ENCODE results near the gene MACROD2. TPM values are rescaled to one million over a fixed set of nuclear protein-coding genes. Genes with fewer than 3 reads are reported as not detected.

MACROD2 gene
- total RNA-seq, 1 donor from 2014 or later, result 2.4 TPM

DNA sequence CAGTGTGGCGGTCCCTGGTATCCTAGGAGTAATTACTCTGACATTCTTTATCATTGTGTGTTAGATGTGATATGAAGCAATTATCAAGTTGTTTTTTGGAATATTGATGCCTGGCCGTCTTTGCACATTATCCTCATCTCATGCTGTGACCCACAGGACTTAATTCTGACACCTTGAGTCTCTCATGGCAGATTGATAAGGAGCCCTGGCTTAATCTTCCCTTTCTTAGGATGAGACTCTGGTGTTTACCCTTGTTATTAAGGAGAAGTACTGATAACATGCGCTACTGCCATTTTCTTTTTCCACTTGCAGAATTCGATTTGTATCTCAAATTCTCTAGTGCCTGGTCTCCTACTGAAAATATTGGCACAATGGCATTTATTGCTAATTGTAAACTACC lies 1597.8 kb downstream of the MACROD2 start:
- Histone ChIP-seq H3K4me1 (ENCODE audit: insufficient read depth, low read length) (no peaks in the 10 kb centered on the region), H3K9ac (ENCODE audit: low read length) (no peak overlapping the region), H3K9me3 (ENCODE audit: insufficient read depth, low read depth, low read length) (peaks cover 2% of the 10 kb centered on the region), H2AFZ (ENCODE audit: low read depth, low read length) (no peak overlapping the region), H3K27me3 (ENCODE audit: insufficient read depth, low read length) (no peaks in the 10 kb centered on the region), H3K79me2 (ENCODE audit: insufficient read depth, low read length) (no peaks in the 10 kb centered on the region), H3K4me3 (ENCODE audit: insufficient read depth, low read depth, low read length) (no peak overlapping the region), H3K4me2 (ENCODE audit: low read length) (no peak overlapping the region), H4K20me1 (ENCODE audit: insufficient read depth, low read length) (no peaks in the 10 kb centered on the region), H3K36me3 (ENCODE audit: insufficient read depth, low read length) (no peaks in the 10 kb centered on the region), H3K27ac (ENCODE audit: low read depth, low read length) (no peak overlapping the region)
- no peak overlapping the region for H3K4me3 Mint-ChIP-seq (ENCODE audit: unreplicated experiment)
- H3K36me3 Mint-ChIP-seq (ENCODE audit: low read depth, unreplicated experiment), result no peaks in the 10 kb centered on the region
- no peaks in the 10 kb centered on the region for H3K4me1 Mint-ChIP-seq (ENCODE audit: low read depth, unreplicated experiment)
- FAIRE-seq (no peak), DNase-seq (ENCODE audit: low read depth) (no peak)
- no peaks in the 10 kb centered on the region for H3K9me3 Mint-ChIP-seq (ENCODE audit: unreplicated experiment)
- no peak overlapping the region for H3K27ac Mint-ChIP-seq (ENCODE audit: unreplicated experiment)
- no peak for TF ChIP-seq CTCF (IDR thresholded peaks at IDR 0.05; ENCODE audit: insufficient read depth, low read depth, low read length)
- no peak for TF ChIP-seq EZH2 (IDR thresholded peaks at IDR 0.05; ENCODE audit: insufficient read depth, low read length)
- no peaks in the 10 kb centered on the region for H3K27me3 Mint-ChIP-seq (ENCODE audit: low read depth, unreplicated experiment)

DNA sequence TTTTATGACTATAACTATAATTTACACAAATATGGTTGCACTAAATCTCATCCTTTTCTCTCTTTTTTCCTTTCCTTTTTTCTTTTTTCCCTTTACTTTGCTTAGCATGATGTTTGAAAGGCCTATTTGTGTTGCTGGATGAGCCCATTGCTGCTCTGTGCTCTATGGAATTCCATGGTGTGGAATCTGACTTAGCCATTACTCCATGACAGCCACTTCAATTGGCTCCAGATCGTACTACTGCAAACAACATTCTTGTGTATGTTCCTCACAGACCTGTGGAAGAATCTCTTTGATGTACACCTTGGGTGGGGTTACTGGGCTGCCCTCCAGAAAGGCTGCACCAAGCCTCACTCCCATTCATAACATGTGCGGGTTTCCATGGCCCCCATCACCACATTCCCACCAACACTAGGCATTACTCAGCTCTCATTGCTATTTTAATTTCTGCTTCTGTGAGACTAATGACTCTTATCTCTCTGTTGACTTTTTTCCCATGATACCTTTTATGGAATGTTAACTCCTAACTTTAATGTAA lies 1598.9 kb downstream of the MACROD2 start:
- Mint-ChIP-seq H3K36me3 (ENCODE audit: low read depth, unreplicated experiment) (no peaks in the 10 kb centered on the region), H3K9me3 (ENCODE audit: unreplicated experiment) (no peaks in the 10 kb centered on the region), H3K27ac (ENCODE audit: unreplicated experiment) (no peak overlapping the region), H3K27me3 (ENCODE audit: low read depth, unreplicated experiment) (no peaks in the 10 kb centered on the region), H3K4me1 (ENCODE audit: low read depth, unreplicated experiment) (no peaks in the 10 kb centered on the region), H3K4me3 (ENCODE audit: unreplicated experiment) (no peak overlapping the region)
- Histone ChIP-seq H3K9ac (ENCODE audit: low read length) (no peak overlapping the region), H3K4me1 (ENCODE audit: insufficient read depth, low read length) (no peaks in the 10 kb centered on the region), H2AFZ (ENCODE audit: low read depth, low read length) (peak overlapping the region; percentile 24), H4K20me1 (ENCODE audit: insufficient read depth, low read length) (no peaks in the 10 kb centered on the region), H3K36me3 (ENCODE audit: insufficient read depth, low read length) (no peaks in the 10 kb centered on the region), H3K79me2 (ENCODE audit: insufficient read depth, low read length) (no peaks in the 10 kb centered on the region), H3K27ac (ENCODE audit: low read depth, low read length) (no peak overlapping the region), H3K27me3 (ENCODE audit: insufficient read depth, low read length) (no peaks in the 10 kb centered on the region), H3K9me3 (ENCODE audit: insufficient read depth, low read depth, low read length) (peaks cover 2% of the 10 kb centered on the region), H3K4me3 (ENCODE audit: insufficient read depth, low read depth, low read length) (no peak overlapping the region), H3K4me2 (ENCODE audit: low read length) (no peak overlapping the region)
- DNase-seq (ENCODE audit: low read depth) (no peak), FAIRE-seq (no peak)
- TF ChIP-seq EZH2 (IDR thresholded peaks at IDR 0.05; ENCODE audit: insufficient read depth, low read length) (no peak), CTCF (IDR thresholded peaks at IDR 0.05; ENCODE audit: insufficient read depth, low read depth, low read length) (no peak)

GRCh38 chr20:15596220-15596890 lies 1601.0 kb downstream of the MACROD2 start:
- TF ChIP-seq EZH2 (IDR thresholded peaks at IDR 0.05; ENCODE audit: insufficient read depth, low read length) (no peak), CTCF (IDR thresholded peaks at IDR 0.05; ENCODE audit: insufficient read depth, low read depth, low read length) (no peak)
- H3K36me3 Mint-ChIP-seq (ENCODE audit: low read depth, unreplicated experiment), result no peaks in the 10 kb centered on the region
- FAIRE-seq, result no peak

More at GRCh38 chr20:15596220-15596890, 1601.0 kb downstream of the MACROD2 start:
- Histone ChIP-seq H3K9ac (ENCODE audit: low read length) (no peak overlapping the region), H3K27ac (ENCODE audit: low read depth, low read length) (no peak overlapping the region), H3K9me3 (ENCODE audit: insufficient read depth, low read depth, low read length) (no peaks in the 10 kb centered on the region), H3K79me2 (ENCODE audit: insufficient read depth, low read length) (no peaks in the 10 kb centered on the region), H4K20me1 (ENCODE audit: insufficient read depth, low read length) (no peaks in the 10 kb centered on the region), H3K4me1 (ENCODE audit: insufficient read depth, low read length) (no peaks in the 10 kb centered on the region), H3K36me3 (ENCODE audit: insufficient read depth, low read length) (no peaks in the 10 kb centered on the region), H3K4me3 (ENCODE audit: insufficient read depth, low read depth, low read length) (no peak overlapping the region), H3K4me2 (ENCODE audit: low read length) (no peak overlapping the region), H3K27me3 (ENCODE audit: insufficient read depth, low read length) (no peaks in the 10 kb centered on the region), H2AFZ (ENCODE audit: low read depth, low read length) (no peak overlapping the region)
- Mint-ChIP-seq H3K9me3 (ENCODE audit: unreplicated experiment) (no peaks in the 10 kb centered on the region), H3K4me1 (ENCODE audit: low read depth, unreplicated experiment) (no peaks in the 10 kb centered on the region), H3K27me3 (ENCODE audit: low read depth, unreplicated experiment) (no peaks in the 10 kb centered on the region), H3K4me3 (ENCODE audit: unreplicated experiment) (no peak overlapping the region), H3K27ac (ENCODE audit: unreplicated experiment) (no peak overlapping the region)
- DNase-seq (ENCODE audit: low read depth), result no peak
